HG03045 (cell line): ENCODE results near the gene PNPT1.
"Not testable (repeated sequence)": the region's sequence is repeated elsewhere in the genome, so short reads cannot be mapped to it uniquely, and the experiment has no call there.

ENCODE experiments used
- ATAC-seq: cut with Tn5 transposase; IDR thresholded peaks from one replicate; pipeline ENCODE4 v1.9.1; 2021; ENCODE audit warnings: mild to moderate bottlenecking, moderate library complexity; ENCODE audit not compliant: unreplicated experiment

Gene PNPT1

GRCh38 chr2:55601849-55602248 is 91.8 kb downstream of the PNPT1 start:
- ATAC-seq, result no peak

- ATAC-seq, result no peak
These were observed 95.4 kb downstream of the PNPT1 start for GRCh38 chr2:55598056-55598795.

- ATAC-seq, result not testable (repeated sequence)
These were observed 96.8 kb downstream of the PNPT1 start for GRCh38 chr2:55596795-55597194.

- no peak for ATAC-seq
These were observed 98.1 kb downstream of the PNPT1 start for GRCh38 chr2:55595536-55595935.

GRCh38 chr2:55592130-55592529 is 101.5 kb downstream of the PNPT1 start:
- ATAC-seq, result no peak

- peak; percentile 69 for ATAC-seq
These were observed 102.7 kb downstream of the PNPT1 start for GRCh38 chr2:55590810-55591440.

- no peak for ATAC-seq
These were observed 108.1 kb downstream of the PNPT1 start for GRCh38 chr2:55585451-55586080.
